ENCODE data around the gene PDLIM3. TPM values are rescaled to one million over a fixed set of nuclear protein-coding genes. Genes with fewer than 3 reads are reported as not detected.

The PDLIM3 gene
- total and polyA plus RNA-seq, 2 of the 13 experiments (the other 11 are each of a cell fraction or from before 2014, with no cell fraction given), result 5.9 to 14.0 TPM

- TF ChIP-seq ZSCAN21 (CRISPR knock-in tag; IDR thresholded peaks at IDR 0.05; ENCODE audit: borderline replicate concordance) (peak; percentile 32; the same call in 1 of the 2 replicates), MXD3 (CRISPR knock-in tag; IDR thresholded peaks at IDR 0.05) (0 out of 2 replicates have a peak, but pooled peaks have one; percentile 55), GABPB1 (CRISPR knock-in tag; IDR thresholded peaks at IDR 0.05) (peak; percentile 46; the same call in 1 of the 2 replicates), RXRB (CRISPR knock-in tag; IDR thresholded peaks at IDR 0.05; ENCODE audit: borderline replicate concordance) (no peak), GTF2F1 (IDR thresholded peaks at IDR 0.05; ENCODE audit: low read length) (no peak), ZNF556 (CRISPR knock-in tag; IDR thresholded peaks at IDR 0.05; ENCODE audit: borderline replicate concordance) (0 out of 2 replicates have a peak, but pooled peaks have one; percentile 34), YEATS4 (CRISPR knock-in tag; IDR thresholded peaks at IDR 0.05; ENCODE audit: borderline replicate concordance) (no peak), CBX5 (CRISPR knock-in tag; IDR thresholded peaks at IDR 0.05; ENCODE audit: borderline replicate concordance) (no peak), HNF1A (IDR thresholded peaks at IDR 0.05; ENCODE audit: low read depth) (no peak), HNF1A (CRISPR knock-in tag; IDR thresholded peaks at IDR 0.05; ENCODE audit: borderline replicate concordance) (peak; percentile 26; the same call in 1 of the 2 replicates), ATF3 (CRISPR knock-in tag; IDR thresholded peaks at IDR 0.05) (peak; percentile 72; the same call in 1 of the 2 replicates), RBM39 (IDR thresholded peaks at IDR 0.05; ENCODE audit: low read depth, low read length, poor library complexity, severe bottlenecking) (peak; percentile 77), ARID4A (CRISPR knock-in tag; IDR thresholded peaks at IDR 0.05; ENCODE audit: borderline replicate concordance) (peak; percentile 38; the same call in 1 of the 2 replicates), PHF21A (CRISPR knock-in tag; IDR thresholded peaks at IDR 0.05) (0 out of 2 replicates have a peak, but pooled peaks have one; percentile 44), PTBP1 (IDR thresholded peaks at IDR 0.05; ENCODE audit: low read depth, low read length, poor library complexity, severe bottlenecking) (peak; percentile 78), XBP1 (CRISPR knock-in tag; IDR thresholded peaks at IDR 0.05) (no peak), HNRNPLL (IDR thresholded peaks at IDR 0.05; ENCODE audit: low read depth, low read length, poor library complexity, severe bottlenecking) (peak; percentile 73), ZNF432 (CRISPR knock-in tag; IDR thresholded peaks at IDR 0.05; ENCODE audit: borderline replicate concordance) (no peak), ZBTB7B (CRISPR knock-in tag; IDR thresholded peaks at IDR 0.05) (peak; percentile 26; the same call in 1 of the 2 replicates), SP4 (CRISPR knock-in tag; IDR thresholded peaks at IDR 0.05) (peak; percentile 30; the same call in 1 of the 2 replicates)
Measured at GRCh38 chr4:185534866-185535611, at the start of gene PDLIM3 (continued).
